LoVo (cell line): ENCODE results near the gene PAQR3.

ENCODE experiments used
- DNase-seq: peaks from one replicate; pipeline ENCODE4 v3.0.0-alpha.2; 2016; ENCODE audit warnings: low spot score

The PAQR3 gene, protein sequence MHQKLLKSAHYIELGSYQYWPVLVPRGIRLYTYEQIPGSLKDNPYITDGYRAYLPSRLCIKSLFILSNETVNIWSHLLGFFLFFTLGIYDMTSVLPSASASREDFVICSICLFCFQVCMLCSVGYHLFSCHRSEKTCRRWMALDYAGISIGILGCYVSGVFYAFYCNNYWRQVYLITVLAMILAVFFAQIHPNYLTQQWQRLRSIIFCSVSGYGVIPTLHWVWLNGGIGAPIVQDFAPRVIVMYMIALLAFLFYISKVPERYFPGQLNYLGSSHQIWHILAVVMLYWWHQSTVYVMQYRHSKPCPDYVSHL

DNA sequence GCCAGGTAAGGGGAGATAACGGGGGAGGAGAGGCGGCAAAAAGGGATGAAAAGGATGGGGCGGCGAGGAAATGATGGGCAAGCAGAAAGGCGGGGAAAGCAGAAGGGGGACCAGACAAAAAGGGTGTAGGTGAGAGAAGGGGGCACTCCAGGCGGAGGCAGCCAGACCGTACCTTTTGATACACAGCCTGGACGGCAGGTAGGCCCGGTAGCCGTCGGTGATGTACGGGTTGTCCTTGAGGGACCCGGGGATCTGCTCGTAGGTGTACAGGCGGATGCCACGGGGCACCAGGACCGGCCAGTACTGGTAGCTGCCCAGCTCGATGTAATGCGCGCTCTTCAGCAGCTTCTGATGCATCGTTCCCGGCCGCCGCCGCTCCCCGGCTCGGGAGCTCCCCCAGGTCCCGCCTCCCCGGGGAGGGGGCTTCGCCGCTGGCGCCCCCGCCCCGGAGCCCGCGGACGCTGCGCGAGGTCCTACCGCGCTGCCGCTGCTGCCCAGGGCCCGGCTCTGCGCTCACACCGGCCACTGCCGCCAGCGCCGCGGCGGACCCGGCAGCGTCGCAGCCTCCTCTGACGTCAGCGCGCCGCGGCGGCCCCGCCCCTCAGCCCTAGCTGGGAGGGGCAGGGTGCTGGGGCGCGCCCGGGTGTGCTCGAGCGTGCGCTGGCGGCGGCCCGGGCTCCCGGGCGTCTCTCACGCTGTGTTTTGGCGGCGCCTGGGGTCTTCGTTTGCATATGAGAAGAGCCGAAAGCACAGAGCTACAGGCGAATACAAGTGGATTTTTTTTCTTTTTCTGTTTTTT lies at the start of gene PAQR3:
TSS of gene PAQR3 (minus strand) at position 571 of the 799 bp plus-strand sequence. CDS start at position 357, 214 bp downstream.
- DNase-seq: peak; percentile 89

DNA sequence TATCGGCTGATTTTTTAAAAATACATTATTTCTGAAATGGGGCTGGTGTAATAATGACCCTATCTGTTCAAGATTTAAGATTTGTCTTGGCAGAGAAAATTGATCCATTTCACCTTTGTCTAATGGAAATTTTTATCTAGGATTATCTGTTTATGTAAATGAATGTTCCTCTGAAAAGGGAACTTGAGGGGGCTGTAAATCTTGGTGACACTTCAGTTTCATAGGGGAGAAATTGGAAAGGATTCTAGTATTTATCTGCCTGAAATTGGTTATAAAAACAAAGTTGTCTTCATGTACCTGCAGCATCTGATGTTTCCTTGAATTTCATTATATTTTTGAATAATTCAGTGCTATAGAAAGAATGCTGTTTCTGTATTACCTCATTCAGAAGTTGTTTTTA lies 48.4 kb upstream of the PAQR3 start:
- DNase-seq: no peak

DNA sequence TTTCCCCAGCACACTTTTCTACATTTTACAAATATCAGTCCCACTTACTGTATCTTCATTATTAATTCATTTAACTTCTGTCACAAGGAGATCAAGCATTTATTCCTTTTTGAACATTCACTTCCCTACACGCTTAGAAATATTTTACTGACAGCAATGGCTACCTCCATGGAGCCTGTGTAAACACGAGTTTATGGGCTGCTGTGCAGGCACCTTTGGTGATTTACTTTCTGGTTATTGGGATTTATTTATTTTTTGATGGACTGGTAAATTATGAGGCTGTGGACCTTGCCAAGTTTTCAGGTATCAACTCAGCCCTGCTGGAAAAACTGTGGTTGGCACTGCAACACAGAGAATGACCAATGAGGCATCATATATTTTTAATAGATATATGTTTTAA lies 45.4 kb upstream of the PAQR3 start:
- no peak for DNase-seq

DNA sequence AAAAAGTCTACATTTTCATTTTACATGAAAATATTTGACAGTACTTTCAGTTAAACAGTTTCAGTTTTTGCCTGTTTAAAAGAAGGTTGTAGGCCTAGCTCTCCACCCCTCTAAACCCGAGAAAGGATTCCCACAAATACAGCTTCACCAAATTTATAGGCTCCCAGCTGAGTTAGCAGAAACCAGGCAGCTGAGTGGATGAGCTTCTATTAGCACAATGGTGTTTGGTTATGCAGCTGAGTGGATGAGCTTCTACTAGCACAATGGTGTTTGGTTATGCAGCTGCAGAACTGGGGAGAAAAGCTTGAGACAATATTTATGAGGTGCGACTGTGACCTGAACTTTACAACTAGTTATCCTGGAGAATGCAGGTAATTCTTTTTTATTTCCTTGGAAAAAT lies 36.6 kb upstream of the PAQR3 start:
- no peak for DNase-seq

DNA sequence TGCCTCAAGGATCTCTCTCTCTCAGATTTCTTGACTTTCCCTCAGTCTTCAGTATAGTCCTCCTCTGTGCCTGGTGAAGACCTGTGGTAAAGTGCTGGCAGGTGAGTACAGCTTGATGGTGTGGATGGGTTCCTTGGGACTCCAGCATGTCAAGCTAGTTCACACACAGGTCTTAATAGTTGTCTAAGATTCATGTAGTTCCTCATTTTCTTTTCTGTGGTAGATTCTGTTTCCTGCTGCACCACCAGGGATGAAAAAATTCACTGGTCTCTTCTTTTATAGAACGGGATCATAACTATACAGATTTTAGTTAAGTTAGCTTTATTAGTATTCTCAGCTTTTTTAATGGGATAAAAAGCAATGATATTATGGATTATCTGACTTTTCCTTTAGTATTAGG lies 32.5 kb upstream of the PAQR3 start:
- DNase-seq: no peak

DNA sequence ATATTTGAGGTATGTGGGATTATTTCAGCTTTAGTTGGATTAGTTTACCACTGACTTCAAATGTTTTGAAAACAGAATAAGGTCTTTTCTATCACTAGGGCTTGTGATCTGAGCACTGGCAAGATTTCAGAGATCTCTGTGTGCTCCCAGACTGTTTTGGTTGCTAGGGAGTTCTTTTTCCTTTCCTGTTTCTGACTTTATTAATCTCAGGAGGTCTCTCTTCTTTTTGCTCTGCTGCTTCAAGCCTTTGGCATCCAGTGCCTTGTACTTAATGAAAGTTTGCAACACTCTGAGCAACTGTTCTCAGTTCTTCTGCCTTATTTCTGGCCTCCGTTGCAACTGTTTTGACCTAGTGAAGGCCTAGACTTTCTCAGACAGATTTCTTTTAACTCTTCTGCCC lies 32.1 kb upstream of the PAQR3 start:
- no peak for DNase-seq

DNA sequence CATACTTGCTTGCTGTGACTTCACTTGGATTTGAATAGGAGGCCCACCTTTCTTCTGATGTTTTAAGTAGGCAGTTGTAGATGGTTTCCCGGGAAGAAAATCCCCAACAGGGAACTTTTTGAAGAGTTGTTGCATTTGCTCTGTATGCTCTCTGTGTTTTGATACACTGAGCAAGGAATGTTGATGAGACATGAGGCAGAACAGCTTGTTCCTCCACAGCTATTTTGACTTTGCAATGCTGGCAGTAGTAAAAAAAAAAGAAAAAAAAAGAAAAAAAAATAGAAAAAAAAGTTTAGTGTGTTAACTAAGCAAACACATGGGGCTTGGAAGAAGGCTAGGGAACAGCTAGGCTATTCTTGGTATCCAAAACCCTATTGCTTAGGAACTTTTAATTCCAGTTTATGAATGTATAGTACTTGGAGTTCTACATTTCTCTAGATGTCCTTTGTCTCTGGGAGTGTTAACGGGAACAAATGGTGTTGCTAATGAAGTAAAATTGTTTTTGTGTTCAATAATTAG lies 23.4 kb upstream of the PAQR3 start:
- DNase-seq: no peak

DNA sequence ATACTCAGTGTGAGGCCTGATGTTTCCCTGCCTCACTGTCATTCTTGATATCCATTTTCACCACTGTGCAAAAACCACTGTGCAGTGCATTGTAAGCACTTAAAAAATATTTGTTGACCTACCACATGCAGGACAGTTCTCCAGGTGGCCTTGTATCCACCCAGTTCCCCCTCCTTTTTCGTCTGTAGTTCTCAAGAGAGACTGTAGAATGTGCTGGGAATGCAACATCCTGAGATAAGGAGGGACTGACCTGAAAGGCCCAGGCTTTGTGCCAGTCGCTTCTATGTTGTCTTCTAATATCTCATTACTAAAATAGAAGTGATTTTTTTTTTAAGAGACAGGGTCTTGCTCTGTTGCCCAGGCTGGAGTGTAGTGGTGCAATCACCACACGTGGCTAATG lies 21.7 kb upstream of the PAQR3 start:
- no peak for DNase-seq

DNA sequence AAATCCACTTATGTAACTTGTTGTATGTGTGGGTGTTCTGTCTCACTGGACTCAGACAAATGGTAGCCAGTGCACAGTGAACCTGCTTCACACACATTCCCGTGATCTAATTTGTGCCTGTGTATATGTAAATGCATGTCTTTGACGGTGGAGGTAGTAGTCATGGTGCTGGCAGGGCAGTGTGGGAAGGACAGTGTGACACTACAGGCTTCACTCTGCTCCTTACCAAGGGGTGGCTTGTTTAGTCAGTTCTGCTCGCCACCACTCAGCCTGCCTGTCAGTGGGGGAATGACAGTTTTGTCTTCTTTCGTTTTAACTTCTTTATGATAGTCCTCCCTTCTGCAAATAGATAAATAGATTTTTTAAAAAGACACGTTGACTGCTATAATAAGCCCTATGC lies 17.7 kb upstream of the PAQR3 start:
- no peak for DNase-seq

DNA sequence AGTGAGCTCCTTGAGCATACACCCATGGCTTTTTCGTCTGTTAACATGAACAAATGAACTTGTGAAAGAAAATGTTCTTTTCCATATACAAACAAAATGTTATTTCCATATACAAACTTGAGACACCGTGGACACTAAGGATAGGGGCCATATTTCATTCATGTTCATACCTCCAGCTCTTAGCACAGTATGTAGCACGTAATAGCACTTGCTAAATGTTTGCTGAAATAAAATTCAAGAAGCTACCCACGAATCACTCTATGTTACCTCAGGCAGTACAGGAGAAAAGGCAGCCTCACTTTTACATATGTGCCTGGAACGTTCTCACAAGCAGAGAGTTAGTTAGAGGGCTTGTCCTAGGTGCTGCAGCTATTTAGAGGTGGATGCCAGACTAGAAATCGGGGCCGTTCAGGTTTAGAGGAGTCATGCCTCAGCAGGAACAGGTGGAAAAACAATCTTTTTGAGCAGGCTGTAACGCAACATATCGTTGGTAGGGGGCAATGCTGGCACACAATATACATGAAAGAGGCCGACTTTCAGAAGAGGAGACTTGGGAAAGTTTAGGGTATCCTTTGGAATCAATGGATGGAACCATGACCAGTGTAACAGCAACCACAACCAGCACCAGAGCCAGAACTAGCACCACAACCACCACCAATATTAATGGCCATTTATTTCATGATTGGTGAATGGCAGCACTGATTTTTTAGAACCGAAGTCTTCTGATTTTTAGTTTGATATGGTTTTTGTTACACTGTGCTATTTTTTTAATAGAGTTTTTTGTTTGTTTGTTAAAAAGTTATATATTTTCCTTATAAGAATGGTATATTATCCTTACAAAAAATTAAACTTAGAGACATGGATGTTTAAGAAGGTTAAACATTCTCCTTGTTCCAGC lies 14.8 kb upstream of the PAQR3 start:
- DNase-seq: no peak

DNA sequence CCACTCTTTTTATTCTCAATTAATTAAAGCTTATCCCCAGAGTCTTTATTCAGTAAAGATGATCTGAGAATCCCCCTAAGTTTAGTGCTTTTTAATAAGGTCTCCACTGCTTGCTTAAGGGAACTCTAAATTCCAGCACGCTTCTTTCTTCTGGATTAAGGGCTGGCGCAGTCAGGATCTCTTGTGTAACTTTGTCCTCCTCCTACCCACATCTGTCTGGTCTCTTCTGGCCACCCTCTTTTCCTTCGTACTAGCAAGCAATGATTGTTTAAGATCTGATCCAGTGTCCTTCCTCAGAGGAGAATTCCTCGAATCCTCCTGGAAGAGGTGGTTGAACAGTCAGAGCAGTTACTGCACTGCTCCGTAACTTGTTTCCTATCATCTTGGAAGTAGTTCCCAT lies 14.0 kb upstream of the PAQR3 start:
- no peak for DNase-seq

DNA sequence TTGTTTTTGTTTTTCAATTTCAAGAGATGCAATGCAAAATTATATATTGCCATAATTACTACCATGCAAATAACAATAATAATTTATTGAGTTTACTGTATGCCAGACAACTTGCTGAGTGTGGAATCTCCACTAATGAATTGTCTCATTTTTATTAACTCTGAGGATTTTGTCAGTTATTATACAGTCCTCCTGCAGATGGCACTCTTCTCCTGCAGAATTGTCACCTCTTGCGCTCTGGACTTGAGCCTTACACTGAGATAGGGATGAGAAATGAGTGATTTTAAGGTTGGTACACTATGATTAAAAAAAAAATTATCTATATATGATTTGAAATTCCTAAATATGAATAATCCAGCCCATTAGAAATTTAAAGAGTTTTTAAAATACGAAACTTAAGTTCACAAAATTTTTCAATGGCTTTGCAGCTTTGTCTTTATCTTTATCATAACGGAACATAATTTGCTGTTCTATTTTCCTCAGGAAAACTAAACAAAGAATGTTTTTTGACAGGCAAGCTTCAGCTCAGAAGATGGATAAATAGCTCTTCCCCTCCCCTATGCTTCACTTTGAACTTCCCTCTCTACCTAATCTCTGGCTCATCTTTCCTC lies 12.7 kb upstream of the PAQR3 start:
- DNase-seq: peak; percentile 61

DNA sequence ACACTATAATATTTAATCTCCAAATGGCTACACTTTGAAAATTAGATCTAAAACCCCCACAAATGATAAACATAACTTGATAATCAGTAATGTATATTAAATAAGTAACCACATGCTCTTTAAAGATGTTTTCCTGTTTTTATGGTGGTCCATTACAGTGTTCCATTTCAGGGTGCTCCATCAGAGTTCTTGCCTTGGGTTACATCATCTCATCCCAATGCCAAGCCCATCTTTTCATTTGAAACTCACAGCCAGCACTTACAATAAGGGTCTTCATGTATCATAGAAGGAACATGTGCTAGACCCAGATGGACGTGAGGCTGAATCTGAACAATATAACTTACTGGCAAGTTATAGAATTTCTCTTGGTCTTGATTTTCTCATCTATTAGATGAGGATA lies 10.5 kb upstream of the PAQR3 start:
- DNase-seq: no peak

DNA sequence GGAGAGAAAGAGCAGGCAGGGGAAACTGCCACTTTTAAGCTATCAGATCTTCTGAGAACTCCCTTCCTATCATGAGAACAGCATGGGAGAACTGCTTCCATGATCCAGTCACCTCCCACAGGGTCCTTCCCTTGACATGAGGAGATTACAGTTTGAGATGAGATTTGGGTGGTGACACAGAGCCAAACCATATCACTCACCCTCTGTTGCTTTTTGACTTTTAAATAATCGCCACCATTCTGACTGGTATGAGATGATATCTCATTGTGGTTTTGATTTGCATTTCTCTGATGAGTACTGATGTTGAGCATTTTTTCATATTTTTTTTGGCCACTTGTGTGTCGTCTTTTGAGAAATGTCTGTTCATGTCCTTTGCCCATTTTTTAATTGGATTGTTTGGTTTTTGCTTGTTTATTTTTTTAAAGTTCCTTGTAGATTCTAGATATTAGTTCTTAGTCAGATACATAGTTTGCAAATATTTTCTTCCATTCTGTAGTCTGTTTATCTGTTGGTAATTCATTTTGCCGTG lies 6.5 kb upstream of the PAQR3 start:
- no peak for DNase-seq

DNA sequence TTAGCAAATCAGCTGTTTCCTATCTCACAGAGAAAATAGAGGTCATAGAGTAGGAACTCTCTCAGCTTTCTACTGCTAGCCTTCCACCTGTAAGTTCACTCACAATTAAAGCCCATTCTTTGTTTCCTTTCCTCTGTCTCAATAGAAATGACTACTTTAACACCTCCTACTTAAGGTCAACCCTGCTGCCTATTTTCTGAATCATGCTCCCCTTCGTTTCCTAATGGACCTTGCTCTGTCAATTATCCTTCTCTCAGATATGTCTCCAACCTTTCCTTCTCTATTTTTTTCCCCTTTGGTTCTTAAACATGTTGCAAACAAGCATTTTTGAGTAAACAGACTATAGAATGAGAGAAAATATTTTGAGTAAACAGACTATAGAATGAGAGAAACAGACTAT lies 5.1 kb upstream of the PAQR3 start:
- no peak for DNase-seq

DNA sequence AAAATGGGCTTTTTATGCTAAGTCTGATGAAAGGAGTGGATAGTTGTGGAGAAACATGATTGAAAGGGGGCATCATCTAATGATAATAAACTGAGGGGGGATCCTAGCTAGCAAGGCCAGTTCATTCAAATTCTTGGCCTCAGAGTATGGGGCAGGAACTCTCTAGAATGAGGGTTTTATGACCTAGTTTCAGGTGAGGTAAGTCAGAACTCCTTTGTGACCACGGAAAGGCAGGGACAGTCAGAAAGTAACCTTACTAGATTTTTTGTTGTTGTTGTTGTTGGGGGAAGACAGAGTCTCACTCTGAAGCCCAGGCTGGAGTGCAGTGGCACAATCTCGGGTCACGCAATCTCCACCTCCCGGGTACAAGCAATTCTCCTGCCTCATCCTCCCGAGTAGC lies 1.5 kb upstream of the PAQR3 start:
- no peak for DNase-seq

DNA sequence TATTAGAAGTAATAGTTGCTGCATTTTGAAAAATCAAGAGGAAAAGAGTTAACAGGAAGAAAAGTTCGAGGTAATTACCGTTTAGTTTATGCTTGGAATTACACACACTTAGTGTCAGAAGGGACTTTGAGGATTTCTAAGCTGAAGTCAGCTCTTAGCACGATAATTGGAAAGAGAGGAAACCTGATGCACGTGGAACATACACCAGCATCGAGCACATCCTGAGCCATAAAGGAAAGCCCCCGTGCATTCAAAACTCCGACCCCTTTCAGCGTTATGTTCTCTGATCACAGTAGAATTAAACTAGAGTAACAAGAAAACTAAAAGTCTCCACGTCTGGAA lies 400 bp upstream of the PAQR3 start:
- no peak for DNase-seq

DNA sequence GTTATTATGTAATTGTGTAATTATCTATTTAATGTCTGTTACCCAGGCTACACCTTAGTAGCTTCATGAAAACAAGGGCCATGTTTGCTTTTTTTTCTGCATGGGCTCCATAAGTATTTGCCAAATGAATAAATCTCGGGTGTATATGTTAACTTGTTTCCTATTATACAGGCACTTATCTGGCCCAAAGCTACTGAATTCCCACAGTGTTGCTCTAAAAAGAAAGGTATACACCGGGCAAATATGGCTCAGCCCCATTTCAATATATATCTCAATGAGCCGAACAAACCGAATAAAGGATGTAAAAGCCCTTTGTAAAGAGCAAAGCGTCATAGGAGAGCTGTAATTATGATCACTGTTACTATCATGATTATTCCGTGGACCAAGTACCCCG lies 767 bp downstream of the PAQR3 start:
- DNase-seq: no peak

DNA sequence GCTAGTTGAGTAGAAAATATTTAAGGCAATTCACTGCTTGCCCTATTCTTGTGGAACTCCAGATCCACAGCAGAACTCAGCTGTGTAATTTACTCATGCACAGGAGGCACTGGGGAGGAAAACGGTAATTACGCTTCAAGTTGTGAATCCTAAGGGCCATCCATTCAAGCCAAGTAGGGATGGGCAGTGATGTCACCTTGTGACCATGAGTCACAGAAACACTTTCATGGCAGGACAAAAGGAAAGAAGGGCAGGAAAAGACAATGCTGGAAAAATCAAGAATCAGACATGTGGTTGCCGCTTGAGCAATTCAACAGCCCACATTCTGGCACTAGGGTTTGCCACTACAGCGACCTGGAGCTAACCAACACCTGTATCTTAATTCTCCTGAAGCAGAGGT lies 1.4 kb downstream of the PAQR3 start:
- DNase-seq: peak; percentile 7

DNA sequence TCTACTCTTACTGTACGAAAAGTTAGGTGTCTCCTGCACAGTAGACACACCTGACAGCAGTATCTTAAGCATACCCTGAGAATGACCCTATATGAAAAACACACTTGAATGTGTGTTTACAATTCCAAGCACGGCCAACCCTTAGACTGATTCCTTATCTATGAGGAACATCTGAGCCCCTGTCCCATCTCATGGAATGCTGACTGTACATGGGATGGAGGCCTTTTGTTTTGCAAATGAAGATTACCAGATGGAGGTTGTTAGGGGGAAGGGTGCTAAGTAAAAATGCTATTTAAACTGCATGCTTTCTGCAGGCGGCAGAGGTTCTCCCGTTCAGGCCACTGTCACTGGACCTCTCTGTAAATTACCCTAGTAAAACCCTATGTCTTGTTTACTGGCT lies 2.2 kb downstream of the PAQR3 start:
- DNase-seq: no peak

DNA sequence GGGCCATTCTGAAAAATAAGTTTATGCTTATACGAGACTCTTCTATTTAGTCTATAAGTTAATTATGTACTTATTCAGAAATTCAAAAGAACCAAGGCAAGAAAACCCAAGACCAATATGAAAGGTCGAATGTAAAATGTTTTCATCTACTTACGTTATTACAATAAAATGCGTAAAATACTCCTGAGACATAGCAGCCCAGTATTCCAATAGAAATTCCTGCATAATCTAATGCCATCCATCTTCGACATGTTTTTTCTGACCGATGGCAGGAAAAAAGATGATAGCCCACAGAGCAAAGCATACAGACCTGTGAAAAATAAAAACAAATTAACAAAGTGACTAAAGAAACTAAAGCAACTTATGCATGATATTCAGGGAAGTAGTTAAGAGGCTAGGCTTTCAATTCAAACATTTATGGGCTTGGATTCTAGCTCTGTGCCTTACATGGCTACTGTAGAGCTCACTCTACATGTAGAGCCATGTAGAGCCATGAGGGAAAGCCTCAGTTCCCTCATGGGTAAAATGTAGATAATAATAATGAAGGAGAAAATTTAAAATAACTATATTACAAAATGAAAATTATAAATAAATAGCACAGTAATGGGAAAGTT lies 9.1 kb downstream of the PAQR3 start:
- no peak for DNase-seq
